ENCODE measurements around the gene AK8. TPM values are rescaled to one million over a fixed set of nuclear protein-coding genes. Genes with fewer than 3 reads are reported as not detected.
"Not testable (repeated sequence)": the region's sequence is repeated elsewhere in the genome, so short reads cannot be mapped to it uniquely, and the experiment has no call there.

Gene AK8
- total RNA-seq, 4 donors from 2014 or later = 1.4 to 3.7 (median 1.8) TPM

DNA sequence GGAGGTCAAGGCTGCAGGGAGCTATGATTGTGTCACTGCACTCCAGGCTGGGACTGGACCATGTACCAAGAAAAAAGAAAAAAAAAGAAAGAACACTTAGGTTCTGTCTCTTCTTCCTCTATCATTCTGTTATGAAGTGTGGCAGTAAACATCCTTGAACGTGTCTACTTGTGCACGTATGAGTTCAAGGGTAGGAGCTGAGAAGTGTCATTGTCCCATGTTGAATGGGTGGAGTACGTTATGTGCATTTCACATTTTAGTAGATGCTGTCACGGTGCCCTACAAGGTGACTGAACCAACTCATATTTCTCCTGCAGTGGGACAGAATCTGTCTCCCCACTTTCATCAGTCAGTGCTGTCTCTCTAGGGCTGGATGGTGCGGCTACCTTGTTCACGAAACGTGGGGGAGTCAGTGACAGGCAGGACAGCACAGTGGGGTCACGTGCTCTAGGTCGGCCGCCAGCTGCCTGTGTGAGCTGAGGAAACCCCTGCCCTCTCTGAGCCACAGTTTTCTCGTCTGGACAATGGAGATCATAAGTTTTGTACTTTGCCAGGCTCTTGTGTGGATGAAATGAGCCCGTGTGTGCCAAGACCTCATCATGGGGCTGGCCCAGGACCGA is 160.6 kb downstream of the AK8 start:
- TF ChIP-seq EP300 (IDR thresholded peaks at IDR 0.05) (no peak), POLR2A (IDR thresholded peaks at IDR 0.05) (no peak), POLR2AphosphoS5 (IDR thresholded peaks at IDR 0.05) (no peak)
- TF ChIP-seq, protein P1, sequence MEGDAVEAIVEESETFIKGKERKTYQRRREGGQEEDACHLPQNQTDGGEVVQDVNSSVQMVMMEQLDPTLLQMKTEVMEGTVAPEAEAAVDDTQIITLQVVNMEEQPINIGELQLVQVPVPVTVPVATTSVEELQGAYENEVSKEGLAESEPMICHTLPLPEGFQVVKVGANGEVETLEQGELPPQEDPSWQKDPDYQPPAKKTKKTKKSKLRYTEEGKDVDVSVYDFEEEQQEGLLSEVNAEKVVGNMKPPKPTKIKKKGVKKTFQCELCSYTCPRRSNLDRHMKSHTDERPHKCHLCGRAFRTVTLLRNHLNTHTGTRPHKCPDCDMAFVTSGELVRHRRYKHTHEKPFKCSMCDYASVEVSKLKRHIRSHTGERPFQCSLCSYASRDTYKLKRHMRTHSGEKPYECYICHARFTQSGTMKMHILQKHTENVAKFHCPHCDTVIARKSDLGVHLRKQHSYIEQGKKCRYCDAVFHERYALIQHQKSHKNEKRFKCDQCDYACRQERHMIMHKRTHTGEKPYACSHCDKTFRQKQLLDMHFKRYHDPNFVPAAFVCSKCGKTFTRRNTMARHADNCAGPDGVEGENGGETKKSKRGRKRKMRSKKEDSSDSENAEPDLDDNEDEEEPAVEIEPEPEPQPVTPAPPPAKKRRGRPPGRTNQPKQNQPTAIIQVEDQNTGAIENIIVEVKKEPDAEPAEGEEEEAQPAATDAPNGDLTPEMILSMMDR (IDR thresholded peaks at IDR 0.05) = no peak
- H3K36me3 ChIP-seq = no peaks in the 10 kb centered on the region
- peaks cover 11% of the 10 kb centered on the region for H3K27me3 ChIP-seq
- no peak overlapping the region for H3K27ac ChIP-seq
- no peaks in the 10 kb centered on the region for H3K9me3 ChIP-seq
- DNase-seq (ENCODE audit: low spot score in 2 of 2) = peak in 1 of 2 donors; percentile 68
- no peak overlapping the region for H3K4me3 ChIP-seq
- no peaks in the 10 kb centered on the region for H3K4me1 ChIP-seq
- 74% methylated on average over 13 of the region's 13 CpGs for WGBS

DNA sequence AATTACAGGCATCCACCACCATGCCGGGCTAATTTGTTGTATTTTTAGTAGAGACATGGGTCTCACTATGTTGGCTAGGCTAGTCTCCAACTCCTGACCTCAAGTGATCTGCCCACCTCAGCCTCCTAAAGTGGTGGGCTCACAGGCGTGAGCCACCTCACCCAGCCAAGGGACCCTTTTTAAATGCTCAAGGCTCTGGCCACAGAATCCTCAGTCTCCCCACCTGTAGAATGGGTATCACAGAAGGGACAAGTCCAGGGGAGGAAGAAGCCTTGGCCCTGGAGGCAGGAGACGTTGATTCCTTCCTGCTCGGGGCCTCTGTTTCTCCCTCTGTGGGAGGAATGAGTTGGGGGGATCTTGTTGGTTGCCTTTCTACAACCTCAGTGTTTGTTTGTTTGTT is 162.1 kb downstream of the AK8 start:
- peak in 1 of 2 donors; percentile 26 for DNase-seq (ENCODE audit: low spot score in 2 of 2)
- H3K36me3 ChIP-seq = no peaks in the 10 kb centered on the region
- no peak overlapping the region for H3K27ac ChIP-seq
- no peaks in the 10 kb centered on the region for H3K4me1 ChIP-seq
- no peak overlapping the region for H3K4me3 ChIP-seq
- H3K27me3 ChIP-seq = peaks cover 11% of the 10 kb centered on the region
- WGBS = 81% methylated on average over 4 of the region's 4 CpGs
- no peaks in the 10 kb centered on the region for H3K9me3 ChIP-seq
- TF ChIP-seq EP300 (IDR thresholded peaks at IDR 0.05) (no peak), POLR2A (IDR thresholded peaks at IDR 0.05) (no peak), POLR2AphosphoS5 (IDR thresholded peaks at IDR 0.05) (no peak)
- TF ChIP-seq, protein P1 (IDR thresholded peaks at IDR 0.05) = no peak

DNA sequence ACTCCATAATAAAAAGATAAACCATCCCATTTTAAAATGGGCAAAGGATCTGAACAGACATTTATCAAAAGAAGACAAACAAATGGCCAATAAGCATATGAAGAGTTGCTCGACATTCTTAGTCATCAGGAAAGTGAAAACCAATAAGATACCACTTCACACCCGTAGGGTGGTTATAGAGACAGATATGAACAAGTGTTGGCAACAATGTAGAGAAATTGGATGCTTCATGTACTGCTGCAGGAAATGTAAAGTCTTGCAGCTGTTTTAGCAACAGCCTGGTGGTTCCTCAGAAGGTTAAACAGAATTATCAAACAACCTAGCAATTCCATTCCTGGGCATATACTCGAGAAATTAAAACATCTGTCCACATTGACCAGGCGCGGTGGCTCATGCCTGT is 165.3 kb downstream of the AK8 start:
- H3K27ac ChIP-seq = no peak overlapping the region
- peaks cover 5% of the 10 kb centered on the region for H3K27me3 ChIP-seq
- H3K36me3 ChIP-seq = no peaks in the 10 kb centered on the region
- DNase-seq (ENCODE audit: low spot score in 2 of 2) = no peak
- WGBS = 80% methylated on average over 5 of the region's 5 CpGs
- no peak overlapping the region for H3K4me3 ChIP-seq
- H3K9me3 ChIP-seq = no peaks in the 10 kb centered on the region
- H3K4me1 ChIP-seq = no peaks in the 10 kb centered on the region
- TF ChIP-seq, protein P1 (IDR thresholded peaks at IDR 0.05) = no peak
- TF ChIP-seq POLR2AphosphoS5 (IDR thresholded peaks at IDR 0.05) (no peak), POLR2A (IDR thresholded peaks at IDR 0.05) (no peak), EP300 (IDR thresholded peaks at IDR 0.05) (no peak)

DNA sequence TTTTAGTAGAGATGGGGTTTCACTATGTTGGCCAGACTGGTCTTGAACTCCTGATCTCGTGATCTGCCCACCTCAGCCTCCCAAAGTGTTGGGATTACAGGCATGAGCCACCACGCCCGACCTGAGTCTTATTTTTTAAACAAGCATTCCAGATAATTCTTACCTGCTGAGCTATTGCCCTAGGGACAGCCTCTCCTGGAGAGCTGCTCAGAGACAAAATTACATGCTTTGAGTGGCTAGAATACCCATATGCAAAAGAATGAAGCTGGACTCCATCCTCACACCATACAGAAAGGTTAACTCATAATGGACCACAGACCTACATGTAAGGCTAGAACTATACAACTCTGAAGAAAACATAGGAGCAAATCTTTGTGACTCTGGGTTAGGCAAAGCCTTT is 166.2 kb downstream of the AK8 start:
- H3K9me3 ChIP-seq = no peaks in the 10 kb centered on the region
- peaks cover 2% of the 10 kb centered on the region for H3K27me3 ChIP-seq
- no peak overlapping the region for H3K27ac ChIP-seq
- DNase-seq (ENCODE audit: low spot score in 2 of 2) = no peak
- no peaks in the 10 kb centered on the region for H3K36me3 ChIP-seq
- no peak for TF ChIP-seq POLR2AphosphoS5 (IDR thresholded peaks at IDR 0.05)
- no peak for TF ChIP-seq POLR2A (IDR thresholded peaks at IDR 0.05)
- no peak for TF ChIP-seq EP300 (IDR thresholded peaks at IDR 0.05)
- TF ChIP-seq, protein P1 (IDR thresholded peaks at IDR 0.05) = no peak
- no peaks in the 10 kb centered on the region for H3K4me1 ChIP-seq
- 79% methylated on average over 3 of the region's 3 CpGs for WGBS
- no peak overlapping the region for H3K4me3 ChIP-seq

DNA sequence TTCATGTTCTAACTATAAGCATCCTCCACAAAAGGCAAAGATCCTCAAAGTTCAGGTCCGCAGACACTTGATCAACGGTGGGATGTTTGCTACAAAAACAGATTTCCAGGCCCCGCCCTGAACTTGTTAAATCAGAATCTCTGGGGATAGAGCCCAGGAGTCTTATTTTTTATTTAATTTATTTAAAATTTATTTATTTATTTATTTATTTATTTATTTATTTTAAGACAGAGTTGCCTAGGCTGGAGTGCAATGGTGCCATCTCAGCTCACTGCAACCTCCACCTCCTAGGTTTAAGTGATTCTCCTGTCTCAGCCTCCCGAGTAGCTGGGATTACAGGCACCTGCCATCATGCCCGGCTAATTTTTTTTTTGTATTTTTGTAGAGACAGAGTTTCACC is 166.9 kb downstream of the AK8 start:
- not testable (repeated sequence) for H3K27ac ChIP-seq, H3K4me1 ChIP-seq, H3K4me3 ChIP-seq, H3K9me3 ChIP-seq, H3K27me3 ChIP-seq, H3K36me3 ChIP-seq
- peak in 1 of 2 donors; percentile 48 for DNase-seq (ENCODE audit: low spot score in 2 of 2)
- WGBS = 95% methylated on average over 5 of the region's 5 CpGs

DNA sequence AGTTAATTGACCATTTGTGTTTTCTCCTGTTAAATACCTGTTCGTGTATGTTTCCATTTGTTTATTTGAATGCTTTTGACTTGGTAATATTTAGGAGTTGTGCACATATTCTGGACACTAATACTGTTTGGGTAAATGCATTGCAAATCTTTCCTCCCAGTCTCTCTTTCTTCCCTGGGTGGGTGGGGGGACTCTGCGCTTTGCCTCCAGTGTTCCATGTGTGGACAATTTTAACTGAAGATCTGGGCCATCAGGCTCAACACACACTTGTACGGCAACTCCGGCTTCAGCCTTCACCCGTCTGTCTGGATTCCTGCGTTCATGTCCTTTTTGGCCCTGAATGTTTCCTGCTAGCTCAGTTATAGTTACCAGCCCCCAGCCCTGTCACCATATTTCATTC is 167.8 kb downstream of the AK8 start:
- Histone ChIP-seq H3K9me3 (no peaks in the 10 kb centered on the region), H3K4me3 (no peak overlapping the region), H3K27me3 (peaks cover 4% of the 10 kb centered on the region), H3K27ac (no peak overlapping the region), H3K36me3 (no peaks in the 10 kb centered on the region), H3K4me1 (no peaks in the 10 kb centered on the region)
- 81% methylated on average over 6 of the region's 6 CpGs for WGBS
- no peak for TF ChIP-seq POLR2AphosphoS5 (IDR thresholded peaks at IDR 0.05)
- no peak for TF ChIP-seq POLR2A (IDR thresholded peaks at IDR 0.05)
- TF ChIP-seq EP300 (IDR thresholded peaks at IDR 0.05) = no peak
- TF ChIP-seq, protein P1 (IDR thresholded peaks at IDR 0.05) = no peak
- no peak for DNase-seq (ENCODE audit: low spot score in 2 of 2)
